SK-N-SH treated with all-trans-retinoic acid at 6 μM for 48 hours (cell line): ENCODE data around the gene ARHGAP26.

Source experiments
- CREB5 ChIP-seq: fragments of 250-450 bp; sonication (Bioruptor Pico); IDR thresholded peaks from 2 replicates; pipeline ENCODE4 v1.5.1; 2020; ENCODE audit warnings: low read depth, mild to moderate bottlenecking, moderate library complexity
- CSDC2 ChIP-seq: fragments of 250-450 bp; sonication (Bioruptor Pico); IDR thresholded peaks from 2 replicates; pipeline ENCODE4 v1.5.0; 2020; ENCODE audit warnings: mild to moderate bottlenecking, moderate library complexity
- CSRNP3 ChIP-seq: fragments of 250-450 bp; sonication (Bioruptor Pico); IDR thresholded peaks from 2 replicates; pipeline ENCODE4 v1.5.1; 2021; ENCODE audit warnings: mild to moderate bottlenecking, moderate library complexity
- OSR1 ChIP-seq: fragments of 250-450 bp; sonication (Bioruptor Pico); IDR thresholded peaks from 2 replicates; pipeline ENCODE4 v1.8.0; 2022; ENCODE audit warnings: moderate library complexity, mild to moderate bottlenecking, inconsistent platforms
- PATZ1 ChIP-seq: fragments of 250-450 bp; sonication (Bioruptor Pico); IDR thresholded peaks from 2 replicates; pipeline ENCODE4 v1.8.0; 2020; ENCODE audit warnings: mild to moderate bottlenecking, moderate library complexity, borderline replicate concordance
- TOX ChIP-seq: fragments of 250-450 bp; sonication (Bioruptor Pico); IDR thresholded peaks from 2 replicates; pipeline ENCODE4 v1.8.0; 2021; ENCODE audit warnings: mild to moderate bottlenecking, moderate library complexity, borderline replicate concordance
- ZFP3 ChIP-seq: fragments of 250-450 bp; sonication (Bioruptor Pico); IDR thresholded peaks from 2 replicates; pipeline ENCODE4 v1.5.0; 2020; ENCODE audit warnings: mild to moderate bottlenecking, moderate library complexity
- ZFP30 ChIP-seq: fragments of 450-650 bp; formaldehyde crosslinking; IDR thresholded peaks from 2 replicates; pipeline ENCODE4 v1.5.0; 2022; ENCODE audit warnings: mild to moderate bottlenecking, moderate library complexity

GRCh38 chr5:143212261-143212660 lies 442.1 kb downstream of the ARHGAP26 start:
- TF ChIP-seq CSDC2 (CRISPR knock-in tag) (no peak), CREB5 (CRISPR knock-in tag) (no peak), CSRNP3 (no peak), ZFP30 (CRISPR knock-in tag) (no peak), PATZ1 (CRISPR knock-in tag) (no peak), ZFP3 (CRISPR knock-in tag) (no peak), OSR1 (no peak), TOX (CRISPR knock-in tag) (no peak)
